ENCODE measurements around the gene MAPK12.

MAPK12 gene

DNA sequence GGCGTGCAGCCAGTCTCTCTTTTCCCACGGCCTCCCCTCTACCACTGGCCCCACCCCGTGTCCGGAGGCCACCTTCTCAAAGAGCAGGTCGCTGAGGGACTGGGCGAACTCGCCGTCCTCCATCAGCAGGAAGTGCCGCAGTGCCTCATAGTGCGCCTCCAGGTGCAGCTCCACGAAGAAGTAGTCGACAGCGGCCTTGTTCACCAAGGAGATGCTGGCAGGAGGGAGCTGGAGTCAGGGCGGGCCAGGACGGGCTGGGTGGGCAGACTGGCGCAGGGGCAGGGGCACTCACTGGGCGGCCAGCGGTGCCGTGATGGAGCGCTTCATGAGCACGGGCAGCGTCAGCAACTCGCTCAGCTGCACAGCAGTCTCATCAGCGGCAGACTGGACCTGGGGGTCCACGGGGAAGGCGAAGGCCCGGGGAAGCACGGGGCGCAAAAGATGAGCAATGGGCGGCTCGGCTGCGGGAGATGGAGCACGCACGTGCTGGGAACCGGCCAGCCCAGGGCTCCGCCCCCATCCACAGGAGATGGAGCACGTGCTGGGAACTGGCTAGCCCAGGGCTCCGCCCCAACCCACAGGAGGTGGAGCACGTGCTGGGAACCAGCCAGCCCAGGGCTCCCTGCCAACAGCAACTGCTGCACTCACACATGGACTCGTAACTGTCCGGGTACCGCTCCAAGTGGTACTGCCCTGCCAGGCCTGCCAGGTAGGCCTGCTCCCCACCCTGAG is 42.3 kb downstream of the MAPK12 start:
- H3K4me3 ChIP-seq (ENCODE audit: low read depth, low read length): no peak overlapping the region
- TF ChIP-seq, protein P1, sequence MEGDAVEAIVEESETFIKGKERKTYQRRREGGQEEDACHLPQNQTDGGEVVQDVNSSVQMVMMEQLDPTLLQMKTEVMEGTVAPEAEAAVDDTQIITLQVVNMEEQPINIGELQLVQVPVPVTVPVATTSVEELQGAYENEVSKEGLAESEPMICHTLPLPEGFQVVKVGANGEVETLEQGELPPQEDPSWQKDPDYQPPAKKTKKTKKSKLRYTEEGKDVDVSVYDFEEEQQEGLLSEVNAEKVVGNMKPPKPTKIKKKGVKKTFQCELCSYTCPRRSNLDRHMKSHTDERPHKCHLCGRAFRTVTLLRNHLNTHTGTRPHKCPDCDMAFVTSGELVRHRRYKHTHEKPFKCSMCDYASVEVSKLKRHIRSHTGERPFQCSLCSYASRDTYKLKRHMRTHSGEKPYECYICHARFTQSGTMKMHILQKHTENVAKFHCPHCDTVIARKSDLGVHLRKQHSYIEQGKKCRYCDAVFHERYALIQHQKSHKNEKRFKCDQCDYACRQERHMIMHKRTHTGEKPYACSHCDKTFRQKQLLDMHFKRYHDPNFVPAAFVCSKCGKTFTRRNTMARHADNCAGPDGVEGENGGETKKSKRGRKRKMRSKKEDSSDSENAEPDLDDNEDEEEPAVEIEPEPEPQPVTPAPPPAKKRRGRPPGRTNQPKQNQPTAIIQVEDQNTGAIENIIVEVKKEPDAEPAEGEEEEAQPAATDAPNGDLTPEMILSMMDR (IDR thresholded peaks at IDR 0.05; ENCODE audit: low read depth, low read length): no peak

DNA sequence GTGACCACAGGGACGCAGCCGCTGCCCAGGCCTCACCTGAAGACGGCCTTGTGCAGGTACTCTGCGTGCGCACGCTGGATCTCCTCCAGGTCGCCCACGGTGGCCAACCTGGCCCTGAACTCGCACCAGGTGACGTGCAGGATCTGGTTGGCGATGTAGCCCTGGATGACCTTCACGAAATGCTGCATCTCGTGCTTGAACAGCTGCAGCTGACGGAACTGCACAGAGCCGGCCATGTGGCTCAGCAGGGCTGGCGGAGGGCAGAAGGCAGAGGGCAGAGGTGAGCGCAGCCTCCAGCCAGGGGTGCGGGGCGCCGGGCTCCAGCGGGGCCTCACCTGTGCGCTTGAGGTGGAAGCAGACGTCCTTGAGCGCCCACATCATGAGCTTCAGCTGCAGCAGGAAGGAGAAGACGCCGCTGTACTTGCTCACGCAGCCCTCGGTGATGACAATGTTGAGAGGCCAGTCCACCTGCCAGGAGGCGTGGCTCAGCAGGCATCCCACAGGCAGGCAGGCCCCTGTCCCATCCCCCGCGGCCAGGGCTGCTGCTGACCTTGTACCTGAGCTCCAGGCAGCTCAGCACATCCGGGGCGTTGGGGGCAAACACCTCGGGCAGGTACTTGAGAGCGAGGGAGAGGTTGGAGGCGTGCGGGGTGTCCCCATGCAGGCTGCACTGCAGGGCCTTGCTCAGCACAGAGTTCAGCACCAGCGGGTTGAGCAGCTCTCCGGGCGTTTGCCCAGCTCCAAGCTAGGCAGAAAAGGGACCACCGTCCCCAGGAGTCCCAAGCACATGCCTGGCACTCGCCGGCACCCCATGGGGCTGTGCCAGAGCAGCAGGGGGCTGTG is 43.1 kb downstream of the MAPK12 start:
- no peak overlapping the region for H3K4me3 ChIP-seq (ENCODE audit: low read depth, low read length)
- TF ChIP-seq, protein P1 (IDR thresholded peaks at IDR 0.05; ENCODE audit: low read depth, low read length): no peak

DNA sequence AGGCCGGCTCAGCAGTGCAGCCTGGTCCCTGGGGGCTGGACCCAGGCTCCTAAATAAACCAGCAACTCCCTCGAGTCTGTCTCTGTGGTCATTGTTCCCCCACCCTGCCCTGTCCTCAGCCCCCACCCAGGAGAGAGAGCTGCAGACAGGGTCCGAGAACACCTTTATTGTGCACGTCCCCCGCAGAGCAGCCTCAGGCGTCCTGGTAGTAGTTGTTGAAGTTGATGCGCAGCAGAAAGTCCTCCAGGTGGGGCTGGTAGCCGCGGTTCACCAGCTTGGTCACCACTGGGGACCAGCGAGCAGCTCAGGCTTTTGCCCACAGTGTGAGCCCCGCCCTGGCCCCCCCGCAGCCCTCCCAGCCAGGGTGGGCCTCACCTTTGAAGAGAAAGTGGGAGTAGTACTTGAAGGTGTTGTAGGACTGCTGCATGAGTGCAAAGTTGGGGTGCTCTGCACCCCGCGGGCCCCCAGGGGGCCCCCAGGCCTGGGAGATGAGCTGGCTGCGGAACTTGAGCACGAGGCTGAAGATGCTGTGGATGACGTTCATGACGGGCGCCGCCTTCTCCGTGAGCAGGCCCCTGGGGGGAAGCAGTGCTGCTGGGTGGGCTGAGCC is 43.8 kb downstream of the MAPK12 start:
- TF ChIP-seq, protein P1 (IDR thresholded peaks at IDR 0.05; ENCODE audit: low read depth, low read length): no peak
- H3K4me3 ChIP-seq (ENCODE audit: low read depth, low read length): no peak overlapping the region

DNA sequence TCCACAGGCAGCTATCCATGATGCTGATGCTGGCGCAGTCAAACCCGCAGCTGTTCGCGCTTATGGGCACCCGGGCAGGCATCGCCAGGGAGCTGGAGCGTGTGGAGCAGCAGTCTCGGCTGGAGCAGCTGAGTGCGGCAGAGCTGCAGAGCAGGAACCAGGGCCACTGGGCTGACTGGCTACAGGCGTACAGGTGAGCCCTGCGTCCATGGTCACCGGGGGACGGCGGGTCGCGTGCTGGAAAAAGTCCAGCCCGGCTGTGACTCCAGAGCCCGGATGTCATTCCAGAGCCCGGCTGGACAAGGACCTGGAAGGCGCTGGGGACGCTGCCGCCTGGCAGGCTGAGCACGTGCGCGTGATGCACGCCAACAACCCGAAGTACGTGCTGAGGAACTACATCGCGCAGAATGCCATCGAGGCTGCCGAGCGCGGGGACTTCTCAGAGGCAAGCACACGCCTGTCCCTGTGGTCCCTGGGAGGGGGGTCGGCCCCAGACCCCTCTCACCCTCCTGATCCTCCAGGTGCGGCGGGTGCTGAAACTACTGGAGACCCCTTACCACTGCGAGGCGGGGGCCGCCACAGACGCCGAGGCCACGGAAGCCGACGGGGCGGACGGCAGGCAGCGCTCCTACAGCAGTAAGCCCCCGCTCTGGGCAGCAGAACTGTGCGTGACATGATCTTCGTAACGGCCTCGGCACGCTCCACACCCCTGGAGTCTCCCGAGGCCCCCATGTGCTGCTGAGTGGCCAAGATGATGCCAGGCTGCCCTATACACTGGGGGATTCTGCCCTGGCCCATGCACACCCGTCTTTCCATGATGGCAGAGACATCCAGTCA is 44.6 kb downstream of the MAPK12 start:
- no peak overlapping the region for H3K4me3 ChIP-seq (ENCODE audit: low read depth, low read length)
- TF ChIP-seq, protein P1 (IDR thresholded peaks at IDR 0.05; ENCODE audit: low read depth, low read length): no peak

DNA sequence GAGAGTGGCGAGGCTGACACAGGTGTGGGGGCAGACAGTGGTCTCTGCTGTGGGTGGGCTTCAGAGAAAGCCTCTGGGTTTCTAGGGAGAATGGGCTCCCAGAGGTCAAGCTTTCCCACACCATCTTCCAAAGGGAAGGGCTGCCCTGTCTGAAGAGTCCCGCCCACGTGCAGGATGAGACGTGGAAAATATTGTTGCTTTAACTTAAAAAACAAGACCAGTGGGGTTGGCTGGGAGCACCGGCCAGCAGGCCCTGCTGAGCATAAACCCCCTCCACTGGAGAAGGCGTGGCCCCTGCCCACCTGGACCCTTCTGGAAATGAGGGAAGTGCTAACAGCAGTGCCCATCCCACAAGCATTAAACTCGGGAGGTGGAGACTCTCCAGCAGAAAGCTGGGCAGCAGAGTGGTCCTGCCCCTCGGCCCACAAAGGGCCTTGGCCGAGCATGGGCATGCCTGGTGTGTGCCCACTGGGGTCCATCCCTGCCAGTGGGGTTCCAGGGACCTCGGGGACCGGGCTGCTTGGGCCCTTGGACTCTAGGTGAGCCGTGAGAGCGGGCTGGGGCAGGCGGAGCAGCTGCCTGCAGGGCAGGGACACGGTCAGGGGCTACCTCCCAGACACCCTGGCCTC is 45.3 kb downstream of the MAPK12 start:
- H3K4me3 ChIP-seq (ENCODE audit: low read depth, low read length): no peak overlapping the region
- TF ChIP-seq, protein P1 (IDR thresholded peaks at IDR 0.05; ENCODE audit: low read depth, low read length): no peak

DNA sequence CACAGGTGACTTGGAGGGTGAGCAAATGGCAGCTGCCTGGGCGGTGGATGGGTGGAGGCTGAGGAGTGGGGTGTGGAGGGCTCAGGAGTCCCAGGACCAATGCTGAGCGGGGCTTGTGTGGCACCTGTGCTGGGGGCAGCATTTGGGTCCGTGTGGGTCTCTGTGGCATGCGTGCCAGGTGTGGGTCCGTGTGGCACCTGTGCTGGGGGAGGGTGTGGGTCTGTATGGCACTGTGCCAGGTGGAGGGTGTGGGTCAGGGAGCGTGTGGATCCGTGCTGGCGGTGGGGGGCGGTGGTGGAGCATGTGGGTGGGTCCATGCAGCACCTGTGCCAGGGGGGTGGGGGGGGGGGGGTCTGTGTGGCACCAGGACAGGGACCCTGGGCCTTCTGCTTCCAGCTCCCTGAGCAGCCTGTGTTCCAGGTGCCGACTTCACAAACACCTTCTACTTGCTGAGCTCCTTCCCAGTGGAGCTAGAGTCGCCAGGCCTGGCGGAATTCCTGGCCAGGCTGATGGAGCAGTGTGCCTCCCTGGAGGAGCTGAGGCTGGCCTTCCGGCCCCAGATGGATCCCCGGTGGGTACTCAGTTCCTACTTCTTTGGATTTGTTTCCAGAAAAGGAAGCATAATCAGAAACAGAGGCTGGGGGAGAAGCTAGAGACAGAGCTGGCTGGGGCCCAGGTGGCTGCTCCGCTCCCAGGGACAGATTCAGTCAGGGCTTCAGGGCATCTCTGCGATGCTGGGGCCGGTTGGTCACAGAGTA is 46.0 kb downstream of the MAPK12 start:
- TF ChIP-seq, protein P1 (IDR thresholded peaks at IDR 0.05; ENCODE audit: low read depth, low read length): no peak

More for the DNA sequence above, 46.0 kb downstream of the MAPK12 start:
- no peak overlapping the region for H3K4me3 ChIP-seq (ENCODE audit: low read depth, low read length)
